GM18861 (cell line): Measurements from ENCODE around the gene UNC5CL.
"Not testable (repeated sequence)": the region's sequence is repeated elsewhere in the genome, so short reads cannot be mapped to it uniquely, and the experiment has no call there.

Source experiments
- ATAC-seq: cut with Tn5 transposase; IDR thresholded peaks from one replicate; pipeline ENCODE4 v1.9.1; 2021; ENCODE audit not compliant: unreplicated experiment

The UNC5CL gene

GRCh38 chr6:41040940-41041536 lies 2.0 kb upstream of the UNC5CL start:
- no peak for ATAC-seq

- ATAC-seq: peak; percentile 63
These were observed 1.3 kb upstream of the UNC5CL start for GRCh38 chr6:41040101-41040939.

- ATAC-seq: no peak
These were observed 816 bp downstream of the UNC5CL start for GRCh38 chr6:41038205-41038604.

GRCh38 chr6:41037107-41037900 lies 1.7 kb downstream of the UNC5CL start:
- ATAC-seq: no peak

- ATAC-seq: no peak
These were observed 2.4 kb downstream of the UNC5CL start for GRCh38 chr6:41036601-41037000.

- no peak for ATAC-seq
These were observed 2.8 kb downstream of the UNC5CL start for GRCh38 chr6:41036186-41036585.

GRCh38 chr6:41033776-41034175 lies 5.2 kb downstream of the UNC5CL start:
- ATAC-seq: no peak

GRCh38 chr6:41032830-41033229 lies 6.2 kb downstream of the UNC5CL start:
- ATAC-seq: no peak

- peak; percentile 18 for ATAC-seq
These were observed 10.2 kb downstream of the UNC5CL start for GRCh38 chr6:41028561-41029412.

GRCh38 chr6:41027799-41028560 lies 11.0 kb downstream of the UNC5CL start:
- ATAC-seq: peak; percentile 88

- ATAC-seq: no peak
These were observed 11.8 kb downstream of the UNC5CL start for GRCh38 chr6:41027241-41027640.

- no peak for ATAC-seq
These were observed 13.0 kb downstream of the UNC5CL start for GRCh38 chr6:41025966-41026530.

- ATAC-seq: no peak
These were observed 15.9 kb downstream of the UNC5CL start for GRCh38 chr6:41023114-41023513.

- no peak for ATAC-seq
These were observed 16.7 kb downstream of the UNC5CL start for GRCh38 chr6:41022294-41022693.

- ATAC-seq: no peak
These were observed 17.2 kb downstream of the UNC5CL start for GRCh38 chr6:41021832-41022231.

- ATAC-seq: no peak
These were observed 21.4 kb downstream of the UNC5CL start for GRCh38 chr6:41017663-41018062.

GRCh38 chr6:41015860-41016259 lies 23.2 kb downstream of the UNC5CL start:
- not testable (repeated sequence) for ATAC-seq

GRCh38 chr6:41014780-41015179 lies 24.2 kb downstream of the UNC5CL start:
- ATAC-seq: no peak

GRCh38 chr6:41013466-41014153 lies 25.4 kb downstream of the UNC5CL start:
- ATAC-seq: no peak
